Activated CD4-positive, alpha-beta T cell treated with anti-CD3 and anti-CD28 coated beads, Interleukin-2, amount 10 ng/mL, durations not matched to agents 7 days and 5 days (primary cell): ENCODE results near the gene TMC2. TPM values are rescaled to one million over a fixed set of nuclear protein-coding genes. Genes with fewer than 3 reads are reported as not detected.

ENCODE experiments used
- CTCF ChIA-PET: fragments of 350-600 bp; sonication (Branson Sonifier 250); formaldehyde crosslinking; loops from one replicate; lab custom pipeline; 2021; ENCODE audit warnings: antibody characterized with exemption; lab: Charles Lee
- POLR2A ChIA-PET: fragments of 350-600 bp; sonication (Branson Sonifier 250); formaldehyde crosslinking; loops from one replicate; lab custom pipeline; 2021; ENCODE audit warnings: antibody characterized with exemption; lab: Charles Lee
- DNase-seq: peaks from one replicate; pipeline ENCODE4 v3.0.0-alpha.2; 2020
- H3K27ac Mint-ChIP-seq: one replicate; pipeline ENCODE4 v1.8.0; 2021; ENCODE audit warnings: mild to moderate bottlenecking, moderate library complexity, mixed read lengths
- H3K27me3 Mint-ChIP-seq: one replicate; pipeline ENCODE4 v1.8.0; 2021; ENCODE audit warnings: mixed read lengths
- H3K36me3 Mint-ChIP-seq: one replicate; pipeline ENCODE4 v1.8.0; 2021; ENCODE audit warnings: low read depth, mixed read lengths
- H3K4me1 Mint-ChIP-seq: one replicate; pipeline ENCODE4 v1.8.0; 2021; ENCODE audit warnings: mixed read lengths
- H3K4me3 Mint-ChIP-seq: one replicate; pipeline ENCODE4 v1.8.0; 2021; ENCODE audit warnings: mild to moderate bottlenecking, moderate library complexity, mixed read lengths
- H3K9me3 Mint-ChIP-seq: one replicate; pipeline ENCODE4 v1.8.0; 2021; ENCODE audit warnings: mixed read lengths
- total RNA-seq, 2 experiments: library from RNA; stranded (reverse); gene quantifications; one replicate each; pipeline ENCODE4 v1.2.3, GENCODE V29; 2021

TMC2 gene
- total RNA-seq, 2 experiments from 2014 or later = not detected

DNA sequence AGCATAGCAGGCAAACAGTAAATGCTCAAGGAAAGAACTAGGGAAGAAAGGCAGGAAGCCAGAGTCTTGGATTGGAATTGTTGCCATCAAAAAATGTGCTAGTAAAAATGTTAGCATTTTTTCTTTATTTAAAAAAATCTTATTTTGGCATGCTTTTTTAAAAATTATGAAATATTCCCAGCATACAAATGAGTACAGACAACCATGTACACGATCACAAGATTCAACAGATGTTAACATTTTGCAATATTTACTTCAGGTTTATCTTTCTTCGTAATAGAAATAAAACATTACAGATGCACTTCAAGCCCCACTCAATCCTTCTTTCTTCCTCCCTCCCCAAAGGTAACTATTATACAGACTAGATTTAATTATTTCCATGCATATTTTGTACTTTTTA, 88.7 kb downstream of the TMC2 start:
- Mint-ChIP-seq H3K27me3 (peaks cover 4% of the 10 kb centered on the region), H3K36me3 (no peaks in the 10 kb centered on the region), H3K27ac (no peak overlapping the region), H3K4me1 (no peaks in the 10 kb centered on the region), H3K9me3 (no peaks in the 10 kb centered on the region), H3K4me3 (no peak overlapping the region)
- ChIA-PET POLR2A (no interaction called here), CTCF (no interaction called here)
- no peak for DNase-seq

DNA sequence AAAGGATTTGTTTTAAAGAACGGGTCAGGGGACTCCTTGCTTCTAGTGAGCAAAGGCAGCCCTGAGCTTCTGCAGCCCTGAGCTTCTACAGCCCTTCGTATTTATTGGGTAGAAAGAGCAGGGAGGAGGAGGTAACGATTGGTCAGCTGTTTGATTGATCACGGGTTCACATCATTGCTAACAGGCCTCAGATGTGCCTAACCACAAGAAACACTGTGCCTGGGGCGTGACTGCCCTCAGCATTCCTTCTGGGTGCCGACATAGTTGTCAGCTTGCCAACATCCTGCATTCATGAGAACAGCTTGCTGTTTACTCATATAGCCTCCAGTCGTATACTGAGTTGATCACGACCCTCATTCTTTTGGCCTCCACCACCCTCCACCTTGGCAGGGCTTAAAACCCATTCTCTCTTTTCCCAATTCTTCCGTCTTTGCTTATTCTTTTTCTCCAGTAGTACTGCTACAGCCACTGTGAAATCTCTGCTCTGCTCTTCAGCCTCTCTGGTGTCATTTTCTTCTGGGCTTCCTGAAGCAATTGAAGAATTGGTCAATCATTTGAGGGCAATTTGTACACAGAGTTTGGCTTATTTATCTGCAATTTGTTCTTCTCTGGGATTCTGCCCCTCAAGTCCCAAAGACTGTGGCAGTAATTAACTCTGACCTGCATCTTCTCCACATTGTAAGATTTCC, 90.6 kb downstream of the TMC2 start:
- H3K36me3 Mint-ChIP-seq = no peaks in the 10 kb centered on the region
- H3K4me1 Mint-ChIP-seq = no peaks in the 10 kb centered on the region
- POLR2A ChIA-PET = no interaction called here
- no peaks in the 10 kb centered on the region for H3K9me3 Mint-ChIP-seq
- H3K27ac Mint-ChIP-seq = no peak overlapping the region
- CTCF ChIA-PET = no interaction called here
- H3K4me3 Mint-ChIP-seq = no peak overlapping the region
- peaks cover 20% of the 10 kb centered on the region for H3K27me3 Mint-ChIP-seq
- no peak for DNase-seq

DNA sequence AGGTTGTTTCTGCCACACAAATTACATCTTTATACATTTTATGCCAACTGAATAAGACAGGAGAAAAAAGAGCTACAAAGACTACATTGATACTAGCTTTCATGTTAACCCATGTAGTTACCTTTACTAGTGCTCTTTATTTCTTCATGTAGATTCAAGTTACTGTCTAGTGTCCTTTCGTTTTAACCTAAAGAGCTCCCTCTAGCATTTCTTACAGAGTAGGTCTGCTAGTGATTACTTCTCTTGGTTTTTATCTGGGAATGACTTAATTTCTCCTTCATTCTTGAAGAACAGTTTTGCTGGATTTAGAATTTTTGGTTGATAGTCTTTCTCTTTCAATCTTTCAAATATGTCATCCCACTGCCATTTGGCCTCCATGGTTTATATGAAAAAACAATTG, 94.9 kb downstream of the TMC2 start:
- DNase-seq = no peak
- CTCF ChIA-PET = interaction anchor here (0.9 to 1.3 kb wide), 2 partner anchors 10 to 13 kb away, joined by 3 read pairs; no protein-coding TSS in a partner anchor
- H3K9me3 Mint-ChIP-seq = no peaks in the 10 kb centered on the region
- no peaks in the 10 kb centered on the region for H3K4me1 Mint-ChIP-seq
- H3K27me3 Mint-ChIP-seq = peaks cover 28% of the 10 kb centered on the region
- no peak overlapping the region for H3K4me3 Mint-ChIP-seq
- POLR2A ChIA-PET = no interaction called here
- H3K36me3 Mint-ChIP-seq = no peaks in the 10 kb centered on the region
- H3K27ac Mint-ChIP-seq = no peak overlapping the region

GRCh38 chr20:2633381-2633780, 97.0 kb downstream of the TMC2 start:
- Mint-ChIP-seq H3K27me3 (peaks cover 32% of the 10 kb centered on the region), H3K4me3 (no peak overlapping the region), H3K27ac (no peak overlapping the region), H3K36me3 (no peaks in the 10 kb centered on the region), H3K4me1 (peaks cover 4% of the 10 kb centered on the region), H3K9me3 (no peaks in the 10 kb centered on the region)
- ChIA-PET POLR2A (no interaction called here), CTCF (interaction anchor here (0.8 kb wide), 1 partner anchor 111 kb away, joined by 3 read pairs; no protein-coding TSS in a partner anchor)
- no peak for DNase-seq

GRCh38 chr20:2637246-2637645, 100.9 kb downstream of the TMC2 start:
- no peak overlapping the region for H3K4me3 Mint-ChIP-seq
- POLR2A ChIA-PET = no interaction called here
- DNase-seq = no peak

GRCh38 chr20:2640260-2640659, 103.9 kb downstream of the TMC2 start:
- DNase-seq = no peak
- Mint-ChIP-seq H3K4me3 (no peak overlapping the region), H3K27me3 (peaks cover 4% of the 10 kb centered on the region), H3K4me1 (peaks cover 4% of the 10 kb centered on the region), H3K27ac (no peak overlapping the region), H3K9me3 (no peaks in the 10 kb centered on the region), H3K36me3 (no peaks in the 10 kb centered on the region)
- CTCF ChIA-PET = no interaction called here
- POLR2A ChIA-PET = no interaction called here

More at GRCh38 chr20:2637246-2637645, 100.9 kb downstream of the TMC2 start:
- no peaks in the 10 kb centered on the region for H3K9me3 Mint-ChIP-seq
- peaks cover 4% of the 10 kb centered on the region for H3K4me1 Mint-ChIP-seq
- CTCF ChIA-PET = interaction anchor here (3.3 kb wide), 1 partner anchor 9 kb away, joined by 7 read pairs; no protein-coding TSS in a partner anchor
- H3K36me3 Mint-ChIP-seq = no peaks in the 10 kb centered on the region
- peak overlapping the region; percentile 71 for H3K27ac Mint-ChIP-seq
- H3K27me3 Mint-ChIP-seq = peaks cover 16% of the 10 kb centered on the region

DNA sequence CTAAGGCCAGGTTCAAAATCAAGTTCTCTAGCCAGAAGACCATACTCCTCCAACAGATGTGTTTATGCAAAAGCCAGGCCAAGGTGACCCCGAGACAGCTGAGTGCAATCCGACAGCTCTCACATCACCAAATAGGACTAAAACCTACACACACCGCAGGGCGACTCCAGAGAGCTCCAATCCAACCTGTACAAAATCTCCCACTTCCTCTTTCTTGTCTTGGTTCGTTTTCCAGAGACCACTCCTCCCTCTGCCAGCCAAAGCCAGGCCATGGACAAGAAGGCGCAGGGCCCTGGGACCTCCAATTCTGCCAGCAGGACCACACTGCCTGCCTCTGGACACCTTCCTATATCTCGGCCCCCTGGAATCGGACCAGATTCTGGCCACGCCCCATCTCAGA, 104.5 kb downstream of the TMC2 start:
- H3K27ac Mint-ChIP-seq = no peak overlapping the region
- peaks cover 4% of the 10 kb centered on the region for H3K4me1 Mint-ChIP-seq
- H3K27me3 Mint-ChIP-seq = peaks cover 4% of the 10 kb centered on the region
- DNase-seq = no peak
- ChIA-PET POLR2A (no interaction called here), CTCF (no interaction called here)
- H3K4me3 Mint-ChIP-seq = no peak overlapping the region
- H3K9me3 Mint-ChIP-seq = no peaks in the 10 kb centered on the region
- H3K36me3 Mint-ChIP-seq = no peaks in the 10 kb centered on the region

GRCh38 chr20:2643708-2644107, 107.3 kb downstream of the TMC2 start:
- H3K4me1 Mint-ChIP-seq = peaks cover 8% of the 10 kb centered on the region
- no peaks in the 10 kb centered on the region for H3K36me3 Mint-ChIP-seq
- no peak for DNase-seq
- H3K9me3 Mint-ChIP-seq = no peaks in the 10 kb centered on the region
- POLR2A ChIA-PET = no interaction called here
- no peaks in the 10 kb centered on the region for H3K27me3 Mint-ChIP-seq
- no peak overlapping the region for H3K27ac Mint-ChIP-seq
- CTCF ChIA-PET = interaction anchor here (1.0 kb wide), 1 partner anchor 12 kb away, joined by 3 read pairs; no protein-coding TSS in a partner anchor
- no peak overlapping the region for H3K4me3 Mint-ChIP-seq

- POLR2A ChIA-PET = interaction anchor here (0.8 to 1.9 kb wide), 5 partner anchors 12 to 182 kb away, joined by 3 to 7 read pairs (median 4); partner anchors contain the start of genes IDH3B and SNRPB
- peak within 1 kb of the TSS; percentile 92 for H3K27ac Mint-ChIP-seq
- no peaks in the 10 kb centered on the region for H3K27me3 Mint-ChIP-seq
- peak; percentile 91 for DNase-seq
- peak within 1 kb of the TSS; percentile 81 for H3K4me3 Mint-ChIP-seq
- H3K9me3 Mint-ChIP-seq = no peaks in the 10 kb centered on the region
- peaks cover 58% of the 10 kb centered on the region for H3K4me1 Mint-ChIP-seq
- peaks cover 37% of the 10 kb centered on the region for H3K36me3 Mint-ChIP-seq
- CTCF ChIA-PET = interaction anchor here (0.5 to 4.9 kb wide), 6 partner anchors 12 to 186 kb away, joined by 3 to 22 read pairs (median 4); partner anchors contain the start of gene IDH3B
These were observed 115.7 kb downstream of the TMC2 start, which contains the start of gene NOP56 for GRCh38 chr20:2651772-2652723. NOP56 (plus strand) TSS chr20:2652632; CDS start chr20:2652661, 29 bp downstream.

DNA sequence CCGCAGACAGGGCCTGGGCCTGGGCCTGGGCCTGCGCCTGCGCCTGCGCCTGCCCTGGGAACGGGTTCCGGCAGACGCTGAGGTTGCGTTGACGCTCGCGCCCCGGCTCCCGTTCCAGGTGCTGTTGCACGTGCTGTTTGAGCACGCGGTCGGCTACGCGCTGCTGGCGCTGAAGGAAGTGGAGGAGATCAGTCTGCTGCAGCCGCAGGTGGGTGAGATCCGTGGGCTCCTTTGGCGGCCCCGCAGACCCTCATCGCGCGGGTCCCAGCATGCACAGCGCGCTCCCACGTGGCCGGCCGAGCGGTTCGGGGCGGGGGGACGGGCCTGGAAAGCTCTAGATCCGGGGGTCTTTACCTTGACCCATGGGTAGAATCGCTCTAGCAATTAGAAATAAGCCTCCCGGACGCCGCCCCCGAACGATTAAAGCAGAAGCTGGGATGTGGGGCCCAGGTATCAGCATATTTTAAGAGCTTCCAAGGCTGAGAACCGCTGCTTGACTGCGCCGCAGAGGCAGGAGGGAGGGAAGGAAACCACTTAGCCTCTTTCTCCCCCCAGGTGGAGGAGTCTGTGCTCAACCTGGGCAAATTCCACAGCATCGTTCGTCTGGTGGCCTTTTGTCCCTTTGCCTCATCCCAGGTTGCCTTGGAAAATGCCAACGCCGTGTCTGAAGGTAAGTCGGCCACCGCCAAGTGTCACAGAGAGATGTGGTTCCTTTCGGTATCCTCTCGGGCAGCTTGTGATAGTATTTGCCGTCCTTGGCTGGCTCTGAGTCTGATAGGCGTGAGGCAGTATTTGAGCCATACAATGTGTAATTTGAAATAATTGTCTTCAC, 116.6 kb downstream of the TMC2 start:
- DNase-seq = peak; percentile 18
- Mint-ChIP-seq H3K27me3 (no peaks in the 10 kb centered on the region), H3K36me3 (peaks cover 46% of the 10 kb centered on the region), H3K4me3 (peak overlapping the region; percentile 81), H3K27ac (peak overlapping the region; percentile 87), H3K9me3 (no peaks in the 10 kb centered on the region), H3K4me1 (peaks cover 53% of the 10 kb centered on the region)
- ChIA-PET POLR2A (interaction anchor here (0.9 to 1.9 kb wide), 4 partner anchors 11 to 183 kb away, joined by 3 to 7 read pairs (median 4); partner anchors contain the start of genes IDH3B and SNRPB), CTCF (interaction anchor here (0.8 to 4.9 kb wide), 4 partner anchors 11 to 133 kb away, joined by 3 to 22 read pairs (median 6); partner anchors contain the start of gene IDH3B)

- peak overlapping the region; percentile 87 for H3K27ac Mint-ChIP-seq
- peaks cover 55% of the 10 kb centered on the region for H3K36me3 Mint-ChIP-seq
- peak overlapping the region; percentile 81 for H3K4me3 Mint-ChIP-seq
- POLR2A ChIA-PET = interaction anchor here (1.1 kb wide), 1 partner anchor 132 kb away, joined by 3 read pairs; no protein-coding TSS in a partner anchor
- H3K4me1 Mint-ChIP-seq = peaks cover 52% of the 10 kb centered on the region
- H3K9me3 Mint-ChIP-seq = no peaks in the 10 kb centered on the region
- DNase-seq = no peak
- CTCF ChIA-PET = interaction anchor here (1.2 to 4.9 kb wide), 2 partner anchors 10 to 133 kb away, joined by 4 to 22 read pairs; partner anchors contain the start of gene IDH3B
- no peaks in the 10 kb centered on the region for H3K27me3 Mint-ChIP-seq
These were observed 117.4 kb downstream of the TMC2 start for GRCh38 chr20:2653556-2654383.
